ENCODE results near the gene SAYSD1.

The SAYSD1 gene

GRCh38 chr6:39062014-39062740 lies 52.8 kb downstream of the SAYSD1 start:
- no peak for DNase-seq (ENCODE audit: insufficient read length, low spot score)
- FAIRE-seq, result no peak
- no peak for TF ChIP-seq POLR2A (IDR thresholded peaks at IDR 0.05; ENCODE audit: low read depth, low read length)

- TF ChIP-seq POLR2A (IDR thresholded peaks at IDR 0.05; ENCODE audit: low read depth, low read length), result no peak
Measured at GRCh38 chr6:39061588-39061987, 53.4 kb downstream of the SAYSD1 start.

DNA sequence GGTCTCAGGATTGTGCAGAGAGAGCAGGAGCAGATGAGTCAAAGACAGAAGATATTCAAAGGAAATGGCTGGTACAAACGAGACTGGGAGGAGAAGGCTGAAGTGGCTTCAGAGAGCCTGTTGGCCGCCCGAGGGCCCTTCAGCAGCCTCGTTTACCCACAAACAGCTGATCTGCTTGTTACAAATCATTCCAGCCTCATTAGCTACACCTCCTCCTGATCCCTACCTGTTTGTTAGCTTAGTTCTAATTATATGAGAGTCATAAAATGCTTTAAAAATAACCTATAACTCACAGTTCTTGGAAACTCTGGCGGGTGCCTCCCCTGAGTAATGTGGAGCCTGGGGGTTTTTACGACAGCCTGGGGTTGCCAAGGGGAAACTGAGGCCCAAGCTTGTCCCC lies 53.8 kb downstream of the SAYSD1 start:
- FAIRE-seq, result no peak
- TF ChIP-seq POLR2A (IDR thresholded peaks at IDR 0.05; ENCODE audit: low read depth, low read length), result no peak
- DNase-seq (ENCODE audit: insufficient read length, low spot score), result no peak

More at GRCh38 chr6:39061588-39061987, 53.4 kb downstream of the SAYSD1 start:
- DNase-seq (ENCODE audit: insufficient read length, low spot score), result no peak
- FAIRE-seq, result no peak

- TF ChIP-seq POLR2A (IDR thresholded peaks at IDR 0.05; ENCODE audit: low read depth, low read length), result no peak
- FAIRE-seq, result no peak
- DNase-seq (ENCODE audit: insufficient read length, low spot score), result no peak
Measured at GRCh38 chr6:39060467-39061160, 54.4 kb downstream of the SAYSD1 start.

DNA sequence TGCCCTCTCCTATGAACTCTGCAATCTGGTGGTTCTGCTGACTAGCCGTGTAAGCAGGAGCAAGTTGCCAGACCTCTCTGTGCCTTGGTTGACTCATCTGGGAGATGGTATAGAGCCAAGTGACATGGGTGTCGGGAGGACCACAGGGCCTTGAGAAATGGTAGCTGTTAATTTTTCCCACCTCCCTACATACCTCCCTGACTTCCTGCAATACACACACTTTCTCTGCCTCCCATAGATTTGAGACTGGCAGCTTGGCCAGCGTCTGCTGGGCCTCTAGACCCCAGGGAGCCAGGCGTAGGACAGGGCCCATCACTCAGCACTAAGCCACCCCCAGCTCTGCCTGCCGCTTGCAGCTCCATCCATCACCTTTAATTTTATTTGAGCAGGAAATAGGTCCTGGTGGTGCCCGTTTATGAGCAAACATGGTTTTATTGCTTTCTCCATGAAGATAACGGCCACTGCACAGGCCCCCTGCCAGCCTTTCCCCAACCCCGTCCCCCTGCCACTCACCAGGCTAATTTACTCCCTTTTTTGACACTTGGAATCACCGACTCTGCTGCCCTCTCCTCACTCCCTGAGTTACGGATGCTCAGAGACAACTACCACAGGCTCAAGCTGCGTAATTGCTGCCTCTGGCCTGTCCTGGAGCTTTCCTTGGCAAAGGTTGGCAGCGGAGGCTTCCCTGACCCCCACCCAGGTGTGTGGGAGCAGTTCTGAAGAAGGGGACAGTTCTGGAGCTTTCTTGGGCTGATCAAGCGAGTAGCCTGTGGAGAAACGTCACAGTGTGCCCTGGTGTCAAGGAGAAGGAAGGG lies 55.3 kb downstream of the SAYSD1 start:
- DNase-seq (ENCODE audit: insufficient read length, low spot score), result no peak
- no peak for TF ChIP-seq POLR2A (IDR thresholded peaks at IDR 0.05; ENCODE audit: low read depth, low read length)
- FAIRE-seq, result no peak

DNA sequence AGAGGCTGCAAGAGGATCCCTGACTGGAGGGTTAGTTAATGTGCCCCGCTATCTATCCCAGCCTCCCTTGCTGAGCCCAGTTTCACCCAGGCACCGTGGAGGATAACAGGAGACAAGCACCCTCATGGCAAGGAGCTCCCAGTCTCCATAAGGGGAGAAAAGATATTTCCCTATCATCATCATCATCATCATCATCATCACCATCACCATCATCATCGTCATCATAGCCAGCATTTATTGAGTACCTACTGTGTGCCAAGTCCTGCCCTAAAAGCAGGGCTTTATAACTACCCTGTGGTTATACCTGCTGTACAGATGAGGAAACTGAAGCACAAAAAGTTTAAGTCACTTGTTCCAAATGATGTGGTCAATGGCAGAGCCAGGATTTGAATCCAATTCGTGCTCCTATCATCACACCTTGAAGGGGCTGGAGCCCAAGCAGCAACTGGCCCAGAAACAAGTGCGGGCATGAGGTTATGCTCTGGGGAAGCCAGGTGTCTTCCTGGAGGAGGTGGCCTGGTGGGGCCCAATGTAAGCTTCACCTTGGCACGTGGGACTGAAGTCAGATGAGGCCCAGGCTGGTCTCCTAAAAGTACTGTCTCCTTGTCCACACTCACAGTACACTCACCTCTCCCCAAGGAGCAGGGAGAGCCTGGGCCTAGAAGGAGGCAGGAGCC lies 56.4 kb downstream of the SAYSD1 start:
- FAIRE-seq (no peak), DNase-seq (ENCODE audit: insufficient read length, low spot score) (no peak)
- TF ChIP-seq POLR2A (IDR thresholded peaks at IDR 0.05; ENCODE audit: low read depth, low read length), result no peak

- no peak for DNase-seq (ENCODE audit: insufficient read length, low spot score)
- no peak for FAIRE-seq
- no peak for TF ChIP-seq POLR2A (IDR thresholded peaks at IDR 0.05; ENCODE audit: low read depth, low read length)
Measured at GRCh38 chr6:39057251-39058155, 57.5 kb downstream of the SAYSD1 start.

DNA sequence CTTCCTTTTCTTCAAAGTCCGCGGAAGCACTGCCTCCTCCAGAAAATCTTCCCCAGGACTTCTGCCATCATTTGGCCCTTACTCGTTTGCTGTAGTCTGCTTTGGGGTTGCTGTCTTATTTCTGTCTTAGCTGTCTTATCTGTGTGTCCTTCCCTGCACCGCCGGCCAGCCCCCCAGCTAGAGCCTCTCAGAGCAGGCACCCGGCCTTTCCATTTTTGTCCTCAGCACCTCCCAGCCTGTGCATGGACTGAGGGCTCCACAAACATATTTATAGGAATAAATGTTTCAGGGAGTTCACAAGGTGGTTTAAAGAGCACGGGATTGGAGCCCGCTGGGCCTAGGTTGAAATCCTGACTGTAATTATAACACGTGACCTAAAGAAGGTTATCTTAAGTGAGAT lies 58.3 kb downstream of the SAYSD1 start:
- DNase-seq (ENCODE audit: insufficient read length, low spot score) (no peak), FAIRE-seq (no peak)
- TF ChIP-seq POLR2A (IDR thresholded peaks at IDR 0.05; ENCODE audit: low read depth, low read length), result no peak

DNA sequence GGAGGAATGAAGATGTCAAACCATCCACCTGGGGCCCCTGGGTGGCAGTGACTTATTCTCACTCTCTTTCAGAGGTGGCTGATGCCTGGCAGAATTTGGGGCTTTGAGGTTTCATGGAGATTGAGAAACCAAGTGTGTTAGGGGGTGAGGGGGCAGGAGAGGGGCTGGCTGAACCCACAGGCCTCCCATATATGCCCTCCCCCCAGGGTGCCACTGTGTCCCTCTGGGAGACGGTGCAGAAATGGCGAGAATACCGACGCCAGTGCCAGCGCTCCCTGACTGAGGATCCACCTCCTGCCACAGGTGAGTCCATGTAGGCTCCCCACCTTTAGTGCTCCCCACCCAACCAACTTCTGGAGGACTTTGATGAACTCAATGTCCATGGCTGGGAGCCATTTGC lies 58.8 kb downstream of the SAYSD1 start:
- no peak for FAIRE-seq

DNA sequence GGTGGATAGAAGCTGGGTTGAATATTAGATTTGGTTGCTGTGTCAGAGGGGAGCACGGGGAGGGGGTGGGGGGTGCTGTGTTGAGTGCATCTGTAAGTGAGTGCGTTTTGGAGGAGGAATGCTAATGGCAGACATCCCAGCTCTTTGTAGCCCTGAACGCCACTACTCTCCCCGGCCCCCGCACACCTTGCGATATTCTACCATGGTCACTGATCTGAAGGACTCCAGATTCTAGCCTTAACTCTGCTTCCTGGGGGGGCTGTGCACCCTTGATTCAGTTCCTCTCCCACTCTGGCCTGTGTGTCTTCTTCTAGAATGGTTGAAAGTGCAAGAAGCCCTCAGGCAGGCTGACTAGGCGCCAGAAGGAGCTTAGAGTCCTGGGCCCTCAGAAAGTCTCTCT lies 59.3 kb downstream of the SAYSD1 start:
- FAIRE-seq, result no peak

More for the DNA sequence above, 58.8 kb downstream of the SAYSD1 start:
- DNase-seq (ENCODE audit: insufficient read length, low spot score), result no peak
- no peak for TF ChIP-seq POLR2A (IDR thresholded peaks at IDR 0.05; ENCODE audit: low read depth, low read length)

DNA sequence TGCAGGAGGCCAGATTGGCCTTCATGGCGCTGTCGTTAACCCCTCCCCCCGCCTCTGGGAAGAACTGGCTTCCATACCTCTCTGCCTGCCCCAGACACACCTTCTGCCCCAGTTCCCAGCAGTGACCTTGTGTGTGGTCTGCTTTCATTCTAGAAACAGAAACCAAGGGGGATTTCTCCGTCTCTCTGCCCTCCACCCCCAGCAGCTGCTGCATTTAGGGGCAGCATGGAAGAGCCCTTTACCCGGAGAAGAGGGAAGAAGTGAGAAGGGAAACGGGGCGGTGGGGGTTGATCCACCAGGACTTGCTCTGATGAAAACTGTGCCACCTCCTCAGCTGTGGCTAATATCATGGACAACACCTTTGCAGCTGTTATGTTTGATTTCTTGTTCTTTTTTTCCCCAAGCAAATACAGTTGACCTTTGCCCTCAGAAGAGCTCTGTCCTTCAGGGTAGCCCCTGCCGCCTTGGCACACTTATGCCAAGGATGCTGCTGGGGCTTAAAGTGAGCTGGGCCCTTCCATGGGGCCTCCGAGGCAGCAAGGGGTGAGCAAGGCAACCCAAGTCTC lies 60.3 kb downstream of the SAYSD1 start:
- no peak for TF ChIP-seq POLR2A (IDR thresholded peaks at IDR 0.05; ENCODE audit: low read depth, low read length)
- DNase-seq (ENCODE audit: insufficient read length, low spot score) (no peak), FAIRE-seq (no peak)

More for the DNA sequence above, 59.3 kb downstream of the SAYSD1 start:
- TF ChIP-seq POLR2A (IDR thresholded peaks at IDR 0.05; ENCODE audit: low read depth, low read length), result no peak
- DNase-seq (ENCODE audit: insufficient read length, low spot score), result no peak
